ENCODE measurements around the gene TFEC.
A peak's percentile ranks its signal among the peaks of the same experiment; 100 is the strongest.
"Not testable (repeated sequence)": the region's sequence is repeated elsewhere in the genome, so short reads cannot be mapped to it uniquely, and the experiment has no call there.

TFEC gene, protein sequence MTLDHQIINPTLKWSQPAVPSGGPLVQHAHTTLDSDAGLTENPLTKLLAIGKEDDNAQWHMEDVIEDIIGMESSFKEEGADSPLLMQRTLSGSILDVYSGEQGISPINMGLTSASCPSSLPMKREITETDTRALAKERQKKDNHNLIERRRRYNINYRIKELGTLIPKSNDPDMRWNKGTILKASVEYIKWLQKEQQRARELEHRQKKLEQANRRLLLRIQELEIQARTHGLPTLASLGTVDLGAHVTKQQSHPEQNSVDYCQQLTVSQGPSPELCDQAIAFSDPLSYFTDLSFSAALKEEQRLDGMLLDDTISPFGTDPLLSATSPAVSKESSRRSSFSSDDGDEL

GRCh38 chr7:116030651-116031276 lies at the start of gene TFEC:
TSS of gene TFEC (minus strand) at chr7:116030763. CDS start at chr7:115984441, 46,322 bp downstream.
- peak; percentile 51 for DNase-seq (ENCODE audit: low spot score)

GRCh38 chr7:116075351-116076145 lies 45.0 kb upstream of the TFEC start:
- peak; percentile 75 for DNase-seq (ENCODE audit: low spot score)

DNA sequence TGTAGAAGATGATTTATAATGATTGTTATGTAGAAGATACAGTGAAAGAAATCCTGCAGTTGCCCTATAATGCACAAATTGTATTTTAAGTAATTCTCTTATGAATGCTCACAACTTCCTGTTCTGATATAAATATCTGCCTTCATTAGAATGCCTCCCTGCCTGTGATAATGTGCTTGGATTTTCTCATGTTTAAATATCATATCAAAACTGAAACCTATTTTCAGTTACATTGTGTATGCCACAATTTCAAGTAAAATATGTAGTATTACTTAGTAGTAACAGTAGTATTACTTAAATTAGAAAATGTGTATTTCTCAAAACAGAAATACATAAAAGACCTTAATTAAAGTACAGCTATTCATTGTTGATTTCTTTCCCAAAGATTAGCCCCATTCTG lies 41.1 kb upstream of the TFEC start:
- no peak for DNase-seq (ENCODE audit: low spot score)

DNA sequence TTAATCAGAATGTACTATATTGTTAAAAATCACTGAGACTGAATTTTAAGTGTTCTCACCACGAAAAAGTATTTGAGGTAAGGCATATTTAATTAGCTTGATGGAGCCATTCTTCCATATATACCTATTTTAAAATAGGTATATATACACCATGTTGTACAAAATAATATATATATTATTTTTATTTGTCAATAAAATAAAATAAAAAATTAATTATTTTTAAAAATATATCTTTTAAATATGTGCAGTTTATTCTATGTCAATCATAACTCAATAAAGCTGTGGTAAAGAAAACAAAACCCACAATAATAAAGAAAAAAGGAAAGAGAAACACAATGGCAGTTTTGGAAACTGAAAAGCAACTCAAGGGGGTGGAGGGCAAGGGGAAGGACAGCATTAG lies 33.6 kb upstream of the TFEC start:
- DNase-seq (ENCODE audit: low spot score) = no peak

DNA sequence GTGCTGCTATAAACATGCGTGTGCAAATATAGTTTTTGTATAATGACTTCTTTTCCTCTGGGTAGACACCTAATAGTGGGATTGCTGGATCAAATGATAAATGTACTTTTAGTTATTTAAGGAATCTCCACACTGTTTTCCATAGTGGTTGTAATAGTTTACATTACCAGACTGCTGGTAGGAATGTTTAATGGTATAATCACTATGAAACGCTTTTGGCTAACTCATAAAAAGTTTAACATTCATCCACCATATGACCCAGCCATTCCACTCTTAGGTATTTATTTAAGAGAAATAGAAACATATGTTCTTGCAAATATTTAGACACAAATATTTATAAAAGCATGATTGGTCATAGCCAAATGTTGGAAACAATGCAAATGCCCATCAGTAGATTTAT lies 32.1 kb upstream of the TFEC start:
- DNase-seq (ENCODE audit: low spot score) = no peak

- peak; percentile 4 for DNase-seq (ENCODE audit: low spot score)
Observed at GRCh38 chr7:116052006-116052405, 21.4 kb upstream of the TFEC start.

GRCh38 chr7:116047261-116047660 lies 16.7 kb upstream of the TFEC start:
- DNase-seq (ENCODE audit: low spot score) = not testable (repeated sequence)

DNA sequence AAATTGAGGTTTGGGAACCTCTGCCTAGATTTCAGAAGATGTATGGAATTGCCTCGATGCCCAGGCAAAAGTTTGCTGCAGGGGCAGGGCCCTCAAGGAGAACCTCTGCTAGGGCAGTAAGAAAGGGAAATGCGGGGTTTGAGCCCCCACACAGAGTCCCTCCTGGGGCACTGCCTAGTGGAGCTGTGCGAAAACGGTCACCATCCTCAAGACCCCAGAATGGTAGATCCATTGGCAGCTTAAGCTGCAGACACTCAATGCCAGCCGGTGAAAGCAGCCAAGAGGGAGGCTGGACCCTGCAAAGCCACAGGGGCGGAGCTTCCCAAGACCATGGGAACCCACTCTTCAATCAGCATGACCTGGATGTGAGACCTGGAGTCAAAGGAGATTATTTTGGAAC lies 15.0 kb upstream of the TFEC start:
- no peak for DNase-seq (ENCODE audit: low spot score)

- DNase-seq (ENCODE audit: low spot score) = no peak
Observed at GRCh38 chr7:116041615-116042014, 11.1 kb upstream of the TFEC start.

DNA sequence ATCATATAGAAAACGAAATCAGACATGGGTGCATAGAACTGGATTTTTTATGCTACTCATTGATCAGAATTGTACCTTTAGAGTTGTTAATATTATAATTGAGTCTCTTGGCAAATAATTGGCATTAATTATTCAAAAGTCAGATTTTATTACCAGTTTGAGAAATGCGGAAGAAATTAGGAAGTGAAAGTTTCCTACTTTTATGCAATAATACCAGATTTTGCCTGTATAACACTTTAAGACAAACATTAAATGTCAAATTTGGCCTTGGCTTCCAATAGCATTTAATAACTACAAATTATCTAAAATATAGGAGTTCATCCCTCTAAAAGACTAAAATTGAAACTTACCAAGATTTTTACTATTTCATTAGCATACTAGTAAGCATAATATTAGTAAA lies 6.8 kb upstream of the TFEC start:
- no peak for DNase-seq (ENCODE audit: low spot score)

- no peak for DNase-seq (ENCODE audit: low spot score)
Observed at GRCh38 chr7:116034411-116034810, 3.8 kb upstream of the TFEC start.

- DNase-seq (ENCODE audit: low spot score) = no peak
Observed at GRCh38 chr7:116032886-116033285, 2.3 kb upstream of the TFEC start.

- DNase-seq (ENCODE audit: low spot score) = no peak
Observed at GRCh38 chr7:116028787-116029186, 1.8 kb downstream of the TFEC start.

GRCh38 chr7:116027786-116028185 lies 2.8 kb downstream of the TFEC start:
- no peak for DNase-seq (ENCODE audit: low spot score)

DNA sequence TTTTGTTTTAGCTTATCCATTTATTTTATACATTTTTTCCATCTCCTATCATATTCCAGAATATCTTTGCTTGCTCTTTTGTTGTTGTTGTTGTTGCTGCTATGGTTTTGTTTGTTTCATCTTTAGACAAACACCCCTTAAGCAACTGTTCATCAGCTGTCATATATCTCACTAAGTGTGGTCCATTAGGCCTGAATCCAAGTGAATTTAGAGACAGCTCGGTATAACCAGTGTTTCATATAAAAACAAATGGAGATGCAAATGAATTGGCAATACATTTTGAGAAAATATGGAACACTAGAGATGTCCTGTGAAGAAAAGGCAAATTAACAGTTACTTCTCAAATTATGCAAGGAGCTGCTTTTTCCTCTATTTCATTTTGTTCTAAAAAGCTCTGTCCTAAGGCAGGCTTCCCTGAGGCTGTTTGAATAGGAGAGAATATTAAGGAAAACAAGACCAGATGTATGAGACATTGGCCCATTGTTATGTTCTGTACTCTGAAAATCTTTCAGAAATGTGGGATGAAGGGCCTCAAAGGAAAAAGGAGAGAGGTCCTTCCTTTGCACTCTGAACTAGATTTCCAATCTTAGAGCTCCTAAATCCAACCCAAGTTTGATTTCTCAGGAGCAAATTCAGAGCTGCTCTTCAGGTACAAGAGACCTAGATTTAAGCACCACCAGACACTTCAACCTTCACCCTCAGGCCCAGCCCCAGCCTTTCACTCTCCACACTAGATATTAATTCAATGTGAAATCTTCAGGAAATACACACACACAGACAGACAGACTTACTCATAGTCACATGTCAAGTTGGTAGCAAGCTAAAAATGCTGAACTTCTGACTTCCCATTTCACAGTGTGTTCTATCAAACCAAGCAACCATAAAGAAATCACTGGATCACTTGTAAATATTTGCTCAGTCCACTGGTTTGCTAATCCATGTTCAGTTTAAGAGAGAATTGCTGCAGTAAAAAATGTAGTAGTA lies 5.4 kb downstream of the TFEC start:
- DNase-seq (ENCODE audit: low spot score) = peak; percentile 82

GRCh38 chr7:116021237-116021636 lies 9.3 kb downstream of the TFEC start:
- DNase-seq (ENCODE audit: low spot score) = no peak

DNA sequence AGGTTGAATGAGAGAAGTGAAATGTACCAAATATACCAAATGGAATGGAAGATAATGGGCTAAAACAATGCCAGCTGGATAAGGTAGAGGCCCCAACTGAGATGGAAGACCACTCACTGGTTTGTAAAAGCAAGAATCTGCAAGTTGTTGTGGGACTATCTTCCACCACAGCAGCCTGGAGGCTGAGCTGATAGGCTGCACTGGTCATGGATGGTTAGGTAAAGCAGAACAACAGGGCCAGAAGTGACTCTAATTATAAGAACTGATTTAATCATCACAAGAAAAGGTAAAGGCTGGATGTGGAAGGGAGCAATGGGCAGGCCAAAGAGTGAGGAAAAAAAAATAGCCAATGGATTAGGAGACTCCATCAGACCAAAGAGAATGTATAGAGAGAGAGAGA lies 11.8 kb downstream of the TFEC start:
- no peak for DNase-seq (ENCODE audit: low spot score)

- DNase-seq (ENCODE audit: low spot score) = no peak
Observed at GRCh38 chr7:116013675-116014074, 16.9 kb downstream of the TFEC start.

DNA sequence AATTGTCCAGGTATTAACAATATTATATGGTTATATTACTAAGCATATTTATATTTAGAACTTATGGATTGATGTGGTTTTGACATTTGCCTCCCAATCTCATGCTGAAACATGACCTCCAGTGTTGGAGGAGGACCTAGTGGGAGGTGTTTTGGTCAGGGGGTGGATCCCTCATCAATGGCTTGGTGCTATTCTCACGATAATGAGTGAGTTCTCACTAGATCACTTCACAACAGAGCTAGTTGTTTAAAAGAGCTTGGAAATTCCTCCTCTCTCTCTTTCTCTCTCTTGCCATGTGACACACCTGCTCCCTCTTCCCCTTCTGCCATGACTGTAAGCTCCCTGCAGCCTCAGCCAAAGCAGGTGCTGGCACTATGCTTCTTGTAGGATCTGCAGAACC lies 19.0 kb downstream of the TFEC start:
- no peak for DNase-seq (ENCODE audit: low spot score)

DNA sequence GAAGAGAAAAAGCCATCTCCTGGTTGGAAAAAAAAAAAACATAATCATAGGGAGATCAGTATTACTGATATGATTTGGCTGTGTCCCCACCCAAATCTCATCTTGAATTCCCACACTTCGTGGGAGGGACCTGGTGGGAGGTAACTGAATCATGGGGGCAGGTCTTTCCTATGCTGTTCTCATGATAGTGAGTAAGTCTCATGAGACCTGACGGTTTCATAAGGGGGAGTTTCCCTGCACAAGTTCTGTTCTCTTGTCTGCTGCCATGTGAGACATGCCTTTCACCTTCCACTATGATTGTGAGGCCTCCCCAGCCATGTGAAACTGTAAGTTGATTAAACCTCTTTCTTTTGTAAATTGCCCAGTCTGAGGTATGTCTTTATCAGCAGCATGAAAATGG lies 25.8 kb downstream of the TFEC start:
- DNase-seq (ENCODE audit: low spot score) = not testable (repeated sequence)

GRCh38 chr7:115997221-115997620 lies 33.3 kb downstream of the TFEC start:
- no peak for DNase-seq (ENCODE audit: low spot score)

DNA sequence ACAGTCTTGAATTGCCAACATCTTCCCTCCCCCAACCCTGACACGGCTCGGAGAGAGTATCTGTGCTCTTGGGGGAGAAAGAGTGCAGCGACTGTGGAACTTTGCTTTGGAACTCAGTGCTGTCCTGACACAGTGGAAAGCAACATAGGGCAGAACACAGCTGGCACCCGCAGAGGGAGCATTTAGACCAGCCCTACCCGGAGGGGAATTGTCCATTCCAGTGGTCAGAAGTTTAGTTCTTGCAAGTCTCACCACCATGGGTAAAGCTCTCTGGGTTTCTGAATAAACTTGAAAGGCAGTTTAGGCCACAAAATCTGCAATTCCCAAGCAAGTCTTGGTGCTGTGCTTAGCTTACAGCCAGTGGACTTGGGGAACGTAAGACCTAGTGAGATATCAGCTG lies 34.9 kb downstream of the TFEC start:
- no peak for DNase-seq (ENCODE audit: low spot score)
